H1 (cell line): ENCODE measurements around the gene ANK2.

Experiments
- ASH2L ChIP-seq: fragments of 200-600, 300-600 bp; sonication (generic); IDR thresholded peaks from one replicate; pipeline ENCODE4 v1.7.1; 2017; ENCODE audit warnings: low read length
- JUND ChIP-seq: IDR thresholded peaks from 2 replicates; pipeline ENCODE4 v1.6.1; 2011; ENCODE audit warnings: mild to moderate bottlenecking, improper control_type of control experiment, low read length
- NRF1 ChIP-seq: IDR thresholded peaks from 2 replicates; pipeline ENCODE4 v1.6.1; 2011; ENCODE audit warnings: mild to moderate bottlenecking, low read depth, low read length, improper control_type of control experiment
- POLR2A ChIP-seq, 2 experiments: IDR thresholded peaks; 1 replicate in 1 of 2; 2 replicates in 1 of 2; pipeline ENCODE4 v1.6.1; 2011; ENCODE audit warnings: low read depth in 2 of 2, low read length in 2 of 2, mild to moderate bottlenecking in 2 of 2; ENCODE audit errors: control extremely low read depth in 1 of 2
- POLR2AphosphoS5 ChIP-seq: IDR thresholded peaks from 2 replicates; pipeline ENCODE4 v1.6.1; 2011; ENCODE audit warnings: low read depth, low read length
- RFX5 ChIP-seq: IDR thresholded peaks from 2 replicates; pipeline ENCODE4 v1.6.1; 2011; ENCODE audit warnings: low read depth, low read length, improper control_type of control experiment, borderline replicate concordance
- SUZ12 ChIP-seq: fragments of 200-600 bp; sonication (generic); IDR thresholded peaks from 2 replicates; pipeline ENCODE4 v1.6.1; 2012; ENCODE audit warnings: mild to moderate bottlenecking, inconsistent platforms, low read length, moderate library complexity, mixed read lengths
- TAF1 ChIP-seq: IDR thresholded peaks from 2 replicates; pipeline ENCODE4 v1.6.1; 2011; ENCODE audit warnings: mild to moderate bottlenecking, low read depth, low read length
- TF ChIP-seq, protein P1 (sequence below), 3 experiments: IDR thresholded peaks; 1 replicate in 2 of 3; 2 replicates in 1 of 3; pipeline versions ENCODE4 v1.5.1 to v1.6.1; 2011; ENCODE audit warnings: low read length in 3 of 3, mild to moderate bottlenecking in 3 of 3, inconsistent platforms in 2 of 3, low read depth in 1 of 3, moderate library complexity in 1 of 3; ENCODE audit not compliant: insufficient read depth in 1 of 3; ENCODE audit errors: control extremely low read depth in 1 of 3
- TF ChIP-seq, protein P2 (sequence below): IDR thresholded peaks from 2 replicates; pipeline ENCODE4 v1.6.1; 2012; ENCODE audit warnings: inconsistent platforms
- TF ChIP-seq, protein P3 (sequence below): IDR thresholded peaks from 2 replicates; pipeline ENCODE4 v1.6.1; 2011; ENCODE audit warnings: low read depth, mild to moderate bottlenecking, low read length; ENCODE audit not compliant: insufficient read depth

DNA sequence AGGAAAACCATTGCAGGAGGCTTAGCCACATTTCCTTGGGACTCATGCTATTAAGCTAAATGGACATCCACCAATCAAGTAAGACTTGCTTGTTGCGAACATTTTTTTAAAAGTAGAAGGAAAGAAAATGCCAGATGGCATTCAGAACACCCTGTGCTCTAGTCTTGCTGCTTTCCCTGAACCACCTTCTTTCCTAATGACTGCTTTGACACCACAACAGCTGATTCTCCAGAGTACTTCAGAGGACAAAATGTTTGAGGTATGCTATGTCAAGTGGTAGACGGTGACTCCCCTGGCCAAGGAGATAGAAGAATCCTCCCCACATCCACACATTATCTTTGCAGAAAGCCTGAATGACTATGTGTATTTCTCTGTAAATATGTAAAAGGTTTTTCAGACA lies 65.4 kb downstream of the ANK2 start:
- TF ChIP-seq, protein P1, sequence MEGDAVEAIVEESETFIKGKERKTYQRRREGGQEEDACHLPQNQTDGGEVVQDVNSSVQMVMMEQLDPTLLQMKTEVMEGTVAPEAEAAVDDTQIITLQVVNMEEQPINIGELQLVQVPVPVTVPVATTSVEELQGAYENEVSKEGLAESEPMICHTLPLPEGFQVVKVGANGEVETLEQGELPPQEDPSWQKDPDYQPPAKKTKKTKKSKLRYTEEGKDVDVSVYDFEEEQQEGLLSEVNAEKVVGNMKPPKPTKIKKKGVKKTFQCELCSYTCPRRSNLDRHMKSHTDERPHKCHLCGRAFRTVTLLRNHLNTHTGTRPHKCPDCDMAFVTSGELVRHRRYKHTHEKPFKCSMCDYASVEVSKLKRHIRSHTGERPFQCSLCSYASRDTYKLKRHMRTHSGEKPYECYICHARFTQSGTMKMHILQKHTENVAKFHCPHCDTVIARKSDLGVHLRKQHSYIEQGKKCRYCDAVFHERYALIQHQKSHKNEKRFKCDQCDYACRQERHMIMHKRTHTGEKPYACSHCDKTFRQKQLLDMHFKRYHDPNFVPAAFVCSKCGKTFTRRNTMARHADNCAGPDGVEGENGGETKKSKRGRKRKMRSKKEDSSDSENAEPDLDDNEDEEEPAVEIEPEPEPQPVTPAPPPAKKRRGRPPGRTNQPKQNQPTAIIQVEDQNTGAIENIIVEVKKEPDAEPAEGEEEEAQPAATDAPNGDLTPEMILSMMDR (IDR thresholded peaks at IDR 0.05; ENCODE audit: control extremely low read depth in 1 of 3, insufficient read depth in 1 of 3, low read depth in 1 of 3, low read length in 3 of 3), result no peak
- TF ChIP-seq POLR2AphosphoS5, result no peak
- TF ChIP-seq POLR2A (IDR thresholded peaks at IDR 0.05; ENCODE audit: control extremely low read depth in 1 of 2, low read depth in 2 of 2, low read length in 2 of 2), result no peak
- TF ChIP-seq ASH2L, result no peak
- TF ChIP-seq, protein P2, sequence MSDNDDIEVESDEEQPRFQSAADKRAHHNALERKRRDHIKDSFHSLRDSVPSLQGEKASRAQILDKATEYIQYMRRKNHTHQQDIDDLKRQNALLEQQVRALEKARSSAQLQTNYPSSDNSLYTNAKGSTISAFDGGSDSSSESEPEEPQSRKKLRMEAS, result no peak
- TF ChIP-seq SUZ12, result no peak
- no peak for TF ChIP-seq NRF1
- TF ChIP-seq, protein P3, sequence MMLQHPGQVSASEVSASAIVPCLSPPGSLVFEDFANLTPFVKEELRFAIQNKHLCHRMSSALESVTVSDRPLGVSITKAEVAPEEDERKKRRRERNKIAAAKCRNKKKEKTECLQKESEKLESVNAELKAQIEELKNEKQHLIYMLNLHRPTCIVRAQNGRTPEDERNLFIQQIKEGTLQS, result no peak
- no peak for TF ChIP-seq RFX5
- TF ChIP-seq TAF1, result no peak
- TF ChIP-seq JUND, result no peak
